Stimulated activated naive CD8-positive, alpha-beta T cell treated with anti-CD3 and anti-CD28 coated beads, Interleukin-15, Interleukin-2, amounts not matched to agents 100 ng/mL and 50 ng/mL, for 24 hours (primary cell): ENCODE measurements around the gene HAUS3.
"Not testable (repeated sequence)": the region's sequence is repeated elsewhere in the genome, so short reads cannot be mapped to it uniquely, and the experiment has no call there.

ENCODE experiments used
- H3K27ac Mint-ChIP-seq: one replicate; pipeline ENCODE4 v1.8.0; 2021; ENCODE audit warnings: mild to moderate bottlenecking, mixed read lengths
- H3K27me3 Mint-ChIP-seq: one replicate; pipeline ENCODE4 v1.8.0; 2021; ENCODE audit warnings: mixed read lengths
- H3K36me3 Mint-ChIP-seq: one replicate; pipeline ENCODE4 v1.8.0; 2021; ENCODE audit warnings: low read depth, mixed read lengths
- H3K4me1 Mint-ChIP-seq: one replicate; pipeline ENCODE4 v1.8.0; 2021; ENCODE audit warnings: low read depth, mixed read lengths
- H3K4me3 Mint-ChIP-seq: one replicate; pipeline ENCODE4 v1.8.0; 2021; ENCODE audit warnings: mild to moderate bottlenecking, mixed read lengths
- H3K9me3 Mint-ChIP-seq: one replicate; pipeline ENCODE4 v1.8.0; 2021; ENCODE audit warnings: mixed read lengths

Gene HAUS3

GRCh38 chr4:2281575-2282343, 39.8 kb upstream of the HAUS3 start:
- Mint-ChIP-seq H3K9me3 (no peaks in the 10 kb centered on the region), H3K27me3 (no peaks in the 10 kb centered on the region), H3K36me3 (no peaks in the 10 kb centered on the region), H3K4me3 (peak overlapping the region; percentile 10), H3K27ac (peak overlapping the region; percentile 78), H3K4me1 (peaks cover 33% of the 10 kb centered on the region)

DNA sequence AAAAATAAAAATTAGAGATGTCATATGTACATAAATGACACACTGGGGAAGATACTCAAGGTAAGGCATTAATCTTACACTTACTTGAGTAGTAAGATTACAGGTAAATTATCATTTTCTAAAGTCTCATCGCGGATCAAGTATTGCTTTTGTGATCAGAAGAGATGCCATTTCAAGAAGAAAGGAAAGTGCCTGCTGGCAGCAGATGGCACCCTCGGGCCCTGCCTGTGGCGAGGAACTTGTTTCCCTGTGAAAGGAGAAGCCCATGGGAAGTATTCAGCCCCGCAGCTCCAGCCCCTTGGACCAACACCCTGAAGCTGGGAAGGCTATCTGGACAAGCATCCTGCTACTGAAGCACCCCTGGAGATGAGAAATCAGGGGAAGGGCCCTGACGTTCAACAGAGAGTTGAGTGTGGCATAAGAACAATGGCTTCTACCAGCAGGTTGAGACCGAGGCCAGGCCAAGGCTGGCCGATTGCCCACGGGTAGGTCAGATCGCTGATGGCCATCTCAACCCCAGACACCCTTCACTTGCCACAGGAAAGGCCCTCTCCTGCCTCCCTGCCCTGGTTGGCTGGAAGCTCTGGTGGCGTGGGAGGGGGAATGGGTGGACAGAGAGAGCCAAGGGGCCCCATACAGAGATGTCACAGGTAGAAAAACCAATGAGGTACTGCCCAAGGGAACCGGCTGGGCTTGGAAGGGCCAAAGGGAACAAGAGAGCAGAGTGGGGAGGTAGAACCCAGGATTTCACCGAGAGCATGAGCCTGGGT, 38.8 kb upstream of the HAUS3 start:
- Mint-ChIP-seq H3K4me1 (peaks cover 33% of the 10 kb centered on the region), H3K9me3 (no peaks in the 10 kb centered on the region), H3K4me3 (no peak overlapping the region), H3K27ac (peak overlapping the region; percentile 78), H3K36me3 (no peaks in the 10 kb centered on the region), H3K27me3 (no peaks in the 10 kb centered on the region)

DNA sequence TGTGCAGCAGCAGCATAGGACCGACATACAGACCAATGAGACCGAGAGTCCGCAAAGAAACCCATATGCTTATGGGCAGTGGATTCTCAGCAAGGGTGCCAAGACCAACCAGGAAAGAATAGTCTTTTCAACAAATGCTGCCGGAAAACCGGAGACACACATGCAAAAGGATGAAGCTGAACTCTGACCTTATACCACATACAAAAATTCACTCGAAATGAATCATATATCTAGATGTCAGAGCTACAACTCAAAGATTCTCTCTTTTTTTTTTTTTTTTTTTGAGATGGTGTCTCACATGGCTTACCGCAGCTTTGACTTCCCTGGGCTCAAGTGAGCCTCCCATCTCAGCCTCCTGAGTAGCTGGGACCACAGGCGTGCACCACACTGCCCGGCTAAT, 36.0 kb upstream of the HAUS3 start:
- no peaks in the 10 kb centered on the region for H3K9me3 Mint-ChIP-seq
- peaks cover 25% of the 10 kb centered on the region for H3K4me1 Mint-ChIP-seq
- no peak overlapping the region for H3K4me3 Mint-ChIP-seq
- no peak overlapping the region for H3K27ac Mint-ChIP-seq
- no peaks in the 10 kb centered on the region for H3K36me3 Mint-ChIP-seq
- no peaks in the 10 kb centered on the region for H3K27me3 Mint-ChIP-seq

- H3K27ac Mint-ChIP-seq, result no peak overlapping the region
- H3K27me3 Mint-ChIP-seq, result no peaks in the 10 kb centered on the region
- no peak overlapping the region for H3K4me3 Mint-ChIP-seq
- H3K9me3 Mint-ChIP-seq, result no peaks in the 10 kb centered on the region
- peaks cover 13% of the 10 kb centered on the region for H3K4me1 Mint-ChIP-seq
- H3K36me3 Mint-ChIP-seq, result no peaks in the 10 kb centered on the region
Measured at GRCh38 chr4:2276581-2277325, 34.8 kb upstream of the HAUS3 start.

- H3K27me3 Mint-ChIP-seq, result no peaks in the 10 kb centered on the region
- H3K9me3 Mint-ChIP-seq, result no peaks in the 10 kb centered on the region
- H3K4me3 Mint-ChIP-seq, result no peak overlapping the region
- no peaks in the 10 kb centered on the region for H3K36me3 Mint-ChIP-seq
- peaks cover 2% of the 10 kb centered on the region for H3K4me1 Mint-ChIP-seq
- no peak overlapping the region for H3K27ac Mint-ChIP-seq
Measured at GRCh38 chr4:2275546-2276251, 33.8 kb upstream of the HAUS3 start.

- not testable (repeated sequence) for H3K27ac Mint-ChIP-seq, H3K36me3 Mint-ChIP-seq, H3K4me1 Mint-ChIP-seq, H3K4me3 Mint-ChIP-seq, H3K9me3 Mint-ChIP-seq, H3K27me3 Mint-ChIP-seq
Measured at GRCh38 chr4:2275044-2275397, 33.1 kb upstream of the HAUS3 start.

DNA sequence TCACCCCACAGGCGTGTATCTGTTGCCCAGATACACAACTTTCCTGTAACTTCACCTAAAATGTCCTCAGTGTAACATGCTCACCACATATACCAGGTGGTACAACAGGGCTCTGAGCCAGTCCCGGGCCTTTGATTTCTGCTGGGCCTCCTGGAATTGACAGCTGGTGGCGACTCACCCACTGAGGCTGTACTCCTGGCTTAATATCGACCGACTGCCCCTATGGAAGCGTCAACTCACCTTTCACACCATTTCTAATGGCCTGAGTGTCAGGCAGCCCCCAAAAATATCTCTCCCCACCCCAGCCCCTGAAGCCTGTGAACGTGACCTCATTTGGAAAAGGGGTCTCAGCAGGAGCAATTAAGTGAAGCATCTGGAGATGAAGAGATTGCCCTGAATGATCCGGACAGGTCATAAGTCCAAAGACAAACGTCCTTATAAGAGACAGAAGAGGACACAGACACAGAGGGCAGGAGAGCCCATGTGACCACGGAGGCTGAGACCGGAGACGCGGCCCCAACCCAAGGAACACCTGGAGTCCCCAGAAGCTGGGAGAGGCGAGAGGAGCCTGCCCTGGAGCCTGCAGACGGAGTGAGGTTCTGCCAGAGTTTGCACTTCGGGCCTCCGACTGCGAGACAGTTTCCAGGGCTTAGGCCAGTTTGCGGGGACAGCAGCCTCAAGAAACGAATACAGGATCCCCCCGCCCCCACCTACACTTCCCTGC, 32.6 kb upstream of the HAUS3 start:
- Mint-ChIP-seq H3K4me3 (no peak overlapping the region), H3K27ac (no peak overlapping the region), H3K27me3 (no peaks in the 10 kb centered on the region), H3K9me3 (no peaks in the 10 kb centered on the region), H3K4me1 (no peaks in the 10 kb centered on the region), H3K36me3 (no peaks in the 10 kb centered on the region)

- no peaks in the 10 kb centered on the region for H3K4me1 Mint-ChIP-seq
- H3K4me3 Mint-ChIP-seq, result no peak overlapping the region
- no peaks in the 10 kb centered on the region for H3K27me3 Mint-ChIP-seq
- H3K27ac Mint-ChIP-seq, result no peak overlapping the region
- H3K36me3 Mint-ChIP-seq, result no peaks in the 10 kb centered on the region
- H3K9me3 Mint-ChIP-seq, result no peaks in the 10 kb centered on the region
Measured at GRCh38 chr4:2273657-2274319, 31.9 kb upstream of the HAUS3 start.

GRCh38 chr4:2273221-2273620, 31.3 kb upstream of the HAUS3 start:
- Mint-ChIP-seq H3K27me3 (no peaks in the 10 kb centered on the region), H3K27ac (no peak overlapping the region), H3K4me3 (no peak overlapping the region), H3K4me1 (no peaks in the 10 kb centered on the region), H3K9me3 (no peaks in the 10 kb centered on the region), H3K36me3 (no peaks in the 10 kb centered on the region)

DNA sequence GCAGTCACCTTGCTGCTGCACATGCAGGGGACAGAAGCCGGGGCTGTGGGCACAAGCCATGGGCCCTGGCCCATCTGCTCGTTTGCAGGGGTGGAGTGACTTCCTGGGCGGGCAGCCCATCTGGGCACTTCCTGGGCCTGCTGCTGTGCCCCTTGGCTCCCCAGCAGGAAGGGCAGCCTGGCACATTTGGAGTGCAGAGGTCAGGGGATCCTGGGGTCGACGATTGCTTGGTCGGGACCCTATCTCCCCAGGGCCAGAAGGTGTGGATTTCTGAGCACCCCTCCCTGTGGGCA, 30.9 kb upstream of the HAUS3 start:
- no peak overlapping the region for H3K4me3 Mint-ChIP-seq
- H3K9me3 Mint-ChIP-seq, result no peaks in the 10 kb centered on the region
- H3K36me3 Mint-ChIP-seq, result no peaks in the 10 kb centered on the region
- H3K27ac Mint-ChIP-seq, result no peak overlapping the region
- H3K4me1 Mint-ChIP-seq, result no peaks in the 10 kb centered on the region
- no peaks in the 10 kb centered on the region for H3K27me3 Mint-ChIP-seq

DNA sequence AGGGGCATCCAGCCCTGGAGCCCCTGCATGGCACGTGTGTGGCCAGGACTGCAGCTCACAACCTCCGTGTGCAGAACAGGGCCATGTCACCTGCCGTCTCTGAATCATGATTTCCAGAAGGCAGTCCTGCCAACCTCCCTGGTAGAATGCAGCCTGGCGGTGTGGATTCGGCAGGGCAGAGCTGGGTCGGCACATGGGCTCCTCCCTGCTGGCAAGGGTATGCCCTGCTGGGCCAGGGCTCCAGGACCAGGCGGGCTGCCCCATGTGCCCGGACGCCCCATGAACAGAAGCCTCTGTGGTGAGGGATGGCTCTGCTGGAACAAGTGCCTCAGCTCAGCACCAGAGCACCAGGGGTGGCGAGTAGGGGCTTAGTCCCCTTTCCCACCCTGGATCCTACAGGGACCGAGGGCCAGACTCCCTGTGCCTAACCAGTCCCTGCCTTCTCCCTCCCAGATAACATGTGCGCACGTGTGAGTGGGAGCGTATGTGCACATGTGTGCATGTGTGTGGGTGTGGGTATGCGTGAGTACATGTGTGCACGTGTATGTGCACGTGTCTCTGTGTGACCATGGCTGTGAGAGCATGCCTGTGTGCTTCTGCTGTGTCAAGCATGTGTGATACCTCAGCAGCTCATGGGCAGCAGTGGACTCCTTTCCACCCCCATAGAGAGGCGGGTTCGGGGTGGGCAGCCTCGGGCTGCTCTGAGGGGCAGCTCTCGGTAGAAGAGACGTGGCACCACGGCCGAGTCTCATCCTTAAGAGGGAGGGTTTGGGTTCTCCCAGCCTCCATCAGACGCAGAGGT, 30.3 kb upstream of the HAUS3 start:
- no peaks in the 10 kb centered on the region for H3K9me3 Mint-ChIP-seq
- no peaks in the 10 kb centered on the region for H3K27me3 Mint-ChIP-seq
- H3K27ac Mint-ChIP-seq, result no peak overlapping the region
- H3K4me3 Mint-ChIP-seq, result no peak overlapping the region
- H3K4me1 Mint-ChIP-seq, result no peaks in the 10 kb centered on the region
- H3K36me3 Mint-ChIP-seq, result no peaks in the 10 kb centered on the region

GRCh38 chr4:2271279-2272025, 29.5 kb upstream of the HAUS3 start:
- H3K36me3 Mint-ChIP-seq, result no peaks in the 10 kb centered on the region
- H3K27me3 Mint-ChIP-seq, result no peaks in the 10 kb centered on the region
- H3K27ac Mint-ChIP-seq, result no peak overlapping the region
- no peak overlapping the region for H3K4me3 Mint-ChIP-seq
- no peaks in the 10 kb centered on the region for H3K4me1 Mint-ChIP-seq
- H3K9me3 Mint-ChIP-seq, result no peaks in the 10 kb centered on the region
